H9 (cell line): ENCODE results near the gene AP4E1. TPM values are rescaled to one million over a fixed set of nuclear protein-coding genes. Genes with fewer than 3 reads are reported as not detected.

Experiments used
- DNase-seq: peaks from one replicate; pipeline ENCODE4 v3.0.0-alpha.2; 2017
- H2AFZ ChIP-seq: one replicate; pipeline ENCODE4 v1.6.1; 2013; ENCODE audit warnings: mild to moderate bottlenecking, low read length, control low read depth, moderate library complexity
- H2AK5ac ChIP-seq: 2 replicates; pipeline ENCODE4 v1.6.1; 2013; ENCODE audit warnings: low read length, control low read depth, mixed read lengths; ENCODE audit not compliant: insufficient read length
- H2BK120ac ChIP-seq: one replicate; pipeline ENCODE4 v1.6.1; 2013; ENCODE audit warnings: low read depth, mild to moderate bottlenecking, low read length, control low read depth, inconsistent platforms; ENCODE audit not compliant: poor library complexity, severe bottlenecking
- H2BK12ac ChIP-seq: 2 replicates; pipeline ENCODE4 v1.6.1; 2013; ENCODE audit warnings: low read length, control low read depth, mixed read lengths, low read depth; ENCODE audit not compliant: insufficient read length
- H2BK15ac ChIP-seq: 2 replicates; pipeline ENCODE4 v1.6.1; 2013; ENCODE audit warnings: low read depth, low read length, control low read depth
- H2BK20ac ChIP-seq: one replicate; pipeline ENCODE4 v1.6.1; 2013; ENCODE audit warnings: low read depth, mild to moderate bottlenecking, low read length, control low read depth, inconsistent platforms; ENCODE audit not compliant: poor library complexity, severe bottlenecking
- H2BK5ac ChIP-seq: 2 replicates; pipeline ENCODE4 v1.6.1; 2013; ENCODE audit warnings: low read length, control low read depth, mixed read lengths; ENCODE audit not compliant: insufficient read length
- H3K14ac ChIP-seq: 2 replicates; pipeline ENCODE4 v1.6.1; 2013; ENCODE audit warnings: low read length, control low read depth; ENCODE audit not compliant: insufficient read depth
- H3K18ac ChIP-seq: 2 replicates; pipeline ENCODE4 v1.6.1; 2013; ENCODE audit warnings: low read depth, mild to moderate bottlenecking, mixed read lengths, low read length, control low read depth; ENCODE audit not compliant: insufficient read length
- H3K23ac ChIP-seq: 2 replicates; pipeline ENCODE4 v1.6.1; 2013; ENCODE audit warnings: low read length, control low read depth, mixed read lengths, low read depth; ENCODE audit not compliant: insufficient read length
- H3K23me2 ChIP-seq: 2 replicates; pipeline ENCODE4 v1.6.1; 2013; ENCODE audit warnings: low read depth, mild to moderate bottlenecking, mixed read lengths, low read length, control low read depth; ENCODE audit not compliant: insufficient read length, poor library complexity, severe bottlenecking
- H3K27ac ChIP-seq: 2 replicates; pipeline ENCODE4 v1.5.1; 2013; ENCODE audit warnings: low read length, control low read depth, mixed read lengths, low read depth; ENCODE audit not compliant: insufficient read length
- H3K27me3 ChIP-seq: 2 replicates; pipeline ENCODE4 v1.6.1; 2013; ENCODE audit warnings: low read length, control low read depth, inconsistent platforms; ENCODE audit not compliant: insufficient read depth
- H3K4ac ChIP-seq: 2 replicates; pipeline ENCODE4 v1.6.1; 2013; ENCODE audit warnings: low read depth, mild to moderate bottlenecking, control low read depth, inconsistent platforms, low read length, moderate library complexity
- H3K4me1 ChIP-seq: 2 replicates; pipeline ENCODE4 v1.6.1; 2013; ENCODE audit warnings: low read length, control low read depth, inconsistent platforms; ENCODE audit not compliant: insufficient read depth
- H3K4me2 ChIP-seq: 2 replicates; pipeline ENCODE4 v1.6.1; 2013; ENCODE audit warnings: low read length, control low read depth, mixed read lengths; ENCODE audit not compliant: insufficient read length, insufficient read depth
- H3K56ac ChIP-seq: 2 replicates; pipeline ENCODE4 v1.6.1; 2013; ENCODE audit warnings: low read depth, mild to moderate bottlenecking, mixed read lengths, low read length, control low read depth; ENCODE audit not compliant: insufficient read length
- H3K79me1 ChIP-seq: 2 replicates; pipeline ENCODE4 v1.6.1; 2013; ENCODE audit warnings: low read depth, mild to moderate bottlenecking, moderate library complexity, low read length, control low read depth, inconsistent platforms; ENCODE audit not compliant: insufficient read depth, poor library complexity, severe bottlenecking
- H3K79me2 ChIP-seq: 2 replicates; pipeline ENCODE4 v1.6.1; 2013; ENCODE audit warnings: low read length, control low read depth, inconsistent platforms; ENCODE audit not compliant: insufficient read depth
- H3K9ac ChIP-seq: 2 replicates; pipeline ENCODE4 v1.6.1; 2013; ENCODE audit warnings: low read length, control low read depth, mixed read lengths; ENCODE audit not compliant: insufficient read length; ENCODE audit errors: extremely low read depth
- H3K9me3 ChIP-seq: one replicate; pipeline ENCODE4 v1.6.1; 2013; ENCODE audit warnings: low read depth, low read length, inconsistent platforms; ENCODE audit not compliant: control insufficient read depth
- H3T11ph ChIP-seq: one replicate; pipeline ENCODE4 v1.6.1; 2013; ENCODE audit warnings: mild to moderate bottlenecking, low read length, control low read depth, inconsistent platforms
- H4K20me1 ChIP-seq: one replicate; pipeline ENCODE4 v1.6.1; 2013; ENCODE audit not compliant: control insufficient read depth, insufficient read length, insufficient read depth
- H4K5ac ChIP-seq: 2 replicates; pipeline ENCODE4 v1.6.1; 2013; ENCODE audit warnings: low read depth, mild to moderate bottlenecking, mixed read lengths, low read length, control low read depth; ENCODE audit not compliant: insufficient read length
- H4K8ac ChIP-seq: replicated peaks from 2 replicates; pipeline ENCODE4 v1.6.1; 2013; ENCODE audit warnings: low read length, control low read depth, mixed read lengths, low read depth; ENCODE audit not compliant: insufficient read length
- H4K91ac ChIP-seq: 2 replicates; pipeline ENCODE4 v1.6.1; 2013; ENCODE audit warnings: low read depth, mild to moderate bottlenecking, moderate library complexity, mixed read lengths, low read length, control low read depth; ENCODE audit not compliant: insufficient read length
- H3K27ac Mint-ChIP-seq, 3 experiments: 2 replicates in 2 of 3; 3 replicates in 1 of 3; pipeline ENCODE4 v1.8.0; 2020 to 2021; ENCODE audit warnings: mixed read lengths in 3 of 3, mild to moderate bottlenecking in 1 of 3, moderate library complexity in 1 of 3
- H3K27me3 Mint-ChIP-seq: 2 replicates; pipeline ENCODE4 v1.8.0; 2021; ENCODE audit warnings: low read depth, mild to moderate bottlenecking, moderate library complexity, mixed read lengths
- H3K36me3 Mint-ChIP-seq, 3 experiments: 2 replicates in 2 of 3; 3 replicates in 1 of 3; pipeline ENCODE4 v1.8.0; 2020 to 2021; ENCODE audit warnings: low read depth in 3 of 3, mixed read lengths in 3 of 3; ENCODE audit not compliant: insufficient read depth in 1 of 3
- H3K4me1 Mint-ChIP-seq, 2 experiments: 2 replicates each; pipeline ENCODE4 v1.8.0; 2020; ENCODE audit warnings: mixed read lengths in 2 of 2
- H3K4me3 Mint-ChIP-seq, 2 experiments: 2 replicates in 1 of 2; 3 replicates in 1 of 2; pipeline ENCODE4 v1.8.0; 2020 to 2021; ENCODE audit warnings: mild to moderate bottlenecking in 2 of 2, mixed read lengths in 2 of 2, moderate library complexity in 1 of 2
- H3K9me3 Mint-ChIP-seq, 2 experiments: 2 replicates in 1 of 2; 3 replicates in 1 of 2; pipeline ENCODE4 v1.8.0; 2020; ENCODE audit warnings: mild to moderate bottlenecking in 2 of 2, mixed read lengths in 2 of 2, moderate library complexity in 1 of 2
- CTCF ChIP-seq: fragments of 200-600 bp; sonication (generic); conservative IDR thresholded peaks from 3 replicates; pipeline ENCODE4 v1.8.0; 2021; ENCODE audit warnings: antibody characterized with exemption, mild to moderate bottlenecking
- total RNA-seq: library from RNA; stranded (reverse); gene quantifications from 2 replicates; pipeline ENCODE4 v1.2.1, GENCODE V29; 2021

AP4E1 gene
- total RNA-seq, 1 experiment from 2014 or later: 13.8 TPM

- peaks cover 0 to 2% (median 1%) of the 10 kb centered on the region in 3 experiments; a peak in 2 of 7 replicates for H3K36me3 Mint-ChIP-seq
- no peak overlapping the region for H2AK5ac ChIP-seq
- no peak overlapping the region for H2AFZ ChIP-seq
- H4K91ac ChIP-seq: no peak overlapping the region
- H3K9ac ChIP-seq: no peak overlapping the region
- H3K27ac ChIP-seq: no peak overlapping the region
- no peaks in the 10 kb centered on the region for H3K27me3 ChIP-seq
- H3K27ac Mint-ChIP-seq: no peak overlapping the region
- H4K5ac ChIP-seq: no peak overlapping the region
- H4K20me1 ChIP-seq: no peaks in the 10 kb centered on the region
- H3K4me1 Mint-ChIP-seq: peaks cover 27 to 35% of the 10 kb centered on the region in 2 experiments
- no peaks in the 10 kb centered on the region for H3K23me2 ChIP-seq
- H3K23ac ChIP-seq: no peak overlapping the region
- no peak for TF ChIP-seq CTCF
- no peak overlapping the region for H2BK12ac ChIP-seq
- no peak overlapping the region for H2BK15ac ChIP-seq
- peaks cover 2% of the 10 kb centered on the region; the same call in 1 of the 2 replicates for H3K4me1 ChIP-seq
- no peak overlapping the region for H2BK20ac ChIP-seq
- no peaks in the 10 kb centered on the region for H3K9me3 Mint-ChIP-seq
- H2BK120ac ChIP-seq: no peak overlapping the region
- no peak overlapping the region for H3K18ac ChIP-seq
- no peak overlapping the region for H3K4me3 Mint-ChIP-seq
- no peaks in the 10 kb centered on the region for H3K9me3 ChIP-seq
- H3K4ac ChIP-seq: no peak overlapping the region
- H3K4me2 ChIP-seq: no peak overlapping the region
- H3T11ph ChIP-seq: no peak overlapping the region
- H3K56ac ChIP-seq: no peak overlapping the region
- no peaks in the 10 kb centered on the region for H3K79me2 ChIP-seq
- no peaks in the 10 kb centered on the region for H3K79me1 ChIP-seq
- no peak overlapping the region for H2BK5ac ChIP-seq
- no peak for DNase-seq
- no peaks in the 10 kb centered on the region for H3K27me3 Mint-ChIP-seq
- H4K8ac ChIP-seq: no peak overlapping the region
- H3K14ac ChIP-seq: no peak overlapping the region
Observed at GRCh38 chr15:51048308-51048707, 139.8 kb downstream of the AP4E1 start.
